ENCODE measurements around the gene CEP170B.

DNA sequence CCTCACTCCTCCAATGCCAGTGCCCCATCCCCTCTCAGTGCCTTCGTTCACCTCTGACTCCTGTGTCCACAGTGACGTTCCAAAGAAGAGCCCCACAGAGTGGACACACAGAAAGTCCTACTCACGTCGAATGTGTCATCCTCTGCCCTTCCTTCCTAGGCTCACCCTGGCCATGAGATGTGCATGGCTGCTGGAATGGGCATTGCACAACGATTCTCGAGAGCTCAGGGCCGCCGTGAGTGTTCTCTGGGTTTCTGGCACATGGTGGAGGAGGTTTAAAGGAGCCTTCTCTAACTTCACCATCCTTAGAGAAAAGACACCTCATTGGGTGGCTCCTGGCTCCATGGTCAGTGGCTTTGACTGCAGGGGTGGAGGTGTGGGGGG, 12.8 kb upstream of the CEP170B start:
- TF ChIP-seq, protein P1, sequence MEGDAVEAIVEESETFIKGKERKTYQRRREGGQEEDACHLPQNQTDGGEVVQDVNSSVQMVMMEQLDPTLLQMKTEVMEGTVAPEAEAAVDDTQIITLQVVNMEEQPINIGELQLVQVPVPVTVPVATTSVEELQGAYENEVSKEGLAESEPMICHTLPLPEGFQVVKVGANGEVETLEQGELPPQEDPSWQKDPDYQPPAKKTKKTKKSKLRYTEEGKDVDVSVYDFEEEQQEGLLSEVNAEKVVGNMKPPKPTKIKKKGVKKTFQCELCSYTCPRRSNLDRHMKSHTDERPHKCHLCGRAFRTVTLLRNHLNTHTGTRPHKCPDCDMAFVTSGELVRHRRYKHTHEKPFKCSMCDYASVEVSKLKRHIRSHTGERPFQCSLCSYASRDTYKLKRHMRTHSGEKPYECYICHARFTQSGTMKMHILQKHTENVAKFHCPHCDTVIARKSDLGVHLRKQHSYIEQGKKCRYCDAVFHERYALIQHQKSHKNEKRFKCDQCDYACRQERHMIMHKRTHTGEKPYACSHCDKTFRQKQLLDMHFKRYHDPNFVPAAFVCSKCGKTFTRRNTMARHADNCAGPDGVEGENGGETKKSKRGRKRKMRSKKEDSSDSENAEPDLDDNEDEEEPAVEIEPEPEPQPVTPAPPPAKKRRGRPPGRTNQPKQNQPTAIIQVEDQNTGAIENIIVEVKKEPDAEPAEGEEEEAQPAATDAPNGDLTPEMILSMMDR (conservative IDR thresholded peaks at IDR 0.05; ENCODE audit: low read length) = no peak
- TF ChIP-seq EZH2phosphoT487 (IDR thresholded peaks at IDR 0.05; ENCODE audit: borderline replicate concordance) = no peak

Measured in Loucy (cell line).